Stomach (tissue), 9 donors: ENCODE measurements around the gene CARD10. TPM values are rescaled to one million over a fixed set of nuclear protein-coding genes. Genes with fewer than 3 reads are reported as not detected.

Source experiments
- DNase-seq, 2 donors: peaks; one replicate each; pipeline versions ENCODE4 v3.0.0 to v3.0.0-alpha.2; 2013 to 2019
- H3K27ac ChIP-seq, 5 donors: fragments of 200-600 bp in 4 of 5; sonication (generic) in 4 of 5; one replicate each; pipeline ENCODE4 v1.5.1; 2013 to 2019; ENCODE audit warnings: mild to moderate bottlenecking in 1 of 5, moderate library complexity in 1 of 5
- H3K27me3 ChIP-seq, 3 donors: fragments of 200-600 bp; sonication (generic); one replicate each; pipeline ENCODE4 v1.5.1; 2017 to 2019; ENCODE audit warnings: mixed run types in 1 of 3
- H3K36me3 ChIP-seq, 4 donors: fragments of 200-600 bp; sonication (generic); 1 replicate in 3 of 4; 2 replicates in 1 of 4; pipeline ENCODE4 v1.5.1; 2016 to 2019
- H3K4me1 ChIP-seq, 4 donors: fragments of 200-600 bp; sonication (generic); one replicate each; pipeline ENCODE4 v1.5.1; 2016 to 2019
- H3K4me3 ChIP-seq, 4 donors: fragments of 200-600 bp; sonication (generic) in 3 of 4; one replicate each; pipeline ENCODE4 v1.5.1; 2016 to 2019; ENCODE audit warnings: mild to moderate bottlenecking in 1 of 4
- H3K9me3 ChIP-seq, 4 donors: fragments of 200-600 bp; sonication (generic); one replicate each; pipeline ENCODE4 v1.5.1; 2016 to 2019
- EP300 ChIP-seq: sonication (generic); formaldehyde crosslinking; IDR thresholded peaks from one replicate; pipeline ENCODE4 v1.6.1; 2017; ENCODE audit warnings: antibody characterized with exemption
- POLR2A ChIP-seq, 4 donors: fragments of 450-650 bp; IDR thresholded peaks; one replicate each; pipeline ENCODE4 v1.6.1; 2016; ENCODE audit warnings: antibody characterized with exemption in 4 of 4, control low read depth in 2 of 4, mild to moderate bottlenecking in 1 of 4, moderate library complexity in 1 of 4
- POLR2AphosphoS5 ChIP-seq, 3 donors: sonication (generic); formaldehyde crosslinking; IDR thresholded peaks; one replicate each; pipeline ENCODE4 v1.6.1; 2016; ENCODE audit warnings: antibody characterized with exemption in 3 of 3
- WGBS, 5 donors: extraction: QIAGEN DNeasy Blood & Tissue Kit in 3 of 5; methylation state at CpG; one replicate each; pipeline versions ENCODE4 v1.1.5 to v1.1.7; 2013 to 2018; 5-methylcytosine and 5-hydroxymethylcytosine counted together
- intact Hi-C: fragments of 100-400 bp; cut with DNase I; formaldehyde crosslinking; loops from one replicate; pipeline ENCODE4 v1.15.1; 2023; ENCODE audit warnings: low total_unique reads
- polyA plus RNA-seq, 3 donors: library from polyadenylated mRNA; stranded (reverse); fragments of 200-250 nt; gene quantifications; one replicate each; pipeline ENCODE4 v1.2.3, GENCODE V29; 2013
- total RNA-seq, 5 donors: library from RNA; depleted of rRNA; stranded (reverse); fragments of >200 nt; gene quantifications; one replicate each; pipeline versions ENCODE4 v1.1.0 to v1.2.3, GENCODE V29; 2014 to 2016
- TF ChIP-seq, protein P1 (sequence below), 7 experiments: fragments of 450-650 bp in 4 of 7; fragments of 200-600 bp in 3 of 7; sonication (generic) in 3 of 7; IDR thresholded peaks; one replicate each; pipeline ENCODE4 v1.5.1; 2016 to 2019; ENCODE audit warnings: antibody characterized with exemption in 7 of 7, control low read depth in 2 of 7, mild to moderate bottlenecking in 1 of 7
- donor health status: healthy with polysubstance abuse.
- donor health status: Bipolar disorder and iron deficiency.
- donor health status: healthy.

The CARD10 gene
- total and polyA plus RNA-seq, 8 donors: 5.5 to 120 (median 15.7) TPM

DNA sequence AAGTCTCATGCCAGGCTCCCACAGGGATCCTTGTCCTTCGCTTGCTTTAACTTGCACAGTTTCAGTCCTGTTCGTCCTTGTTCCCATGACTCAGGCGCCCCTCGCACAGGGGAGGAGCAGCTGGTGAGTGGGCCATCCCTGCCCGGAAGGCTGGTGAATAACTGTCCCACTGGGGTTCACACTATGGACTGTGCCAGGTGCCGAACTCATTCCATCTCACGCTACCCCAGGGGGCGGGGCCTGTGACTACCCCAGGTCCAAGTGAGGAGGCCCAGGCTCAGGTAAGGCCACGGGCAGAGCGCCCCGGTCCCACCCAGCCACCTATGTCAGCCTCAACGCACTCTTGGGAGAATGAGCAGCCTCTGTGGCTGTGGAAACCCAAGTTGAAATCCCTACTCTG is 7.2 kb upstream of the CARD10 start:
- Histone ChIP-seq H3K27me3 (peaks cover 0 to 14% (median 0%) of the 10 kb centered on the region in 3 donors), H3K27ac (no peak overlapping the region), H3K9me3 (no peaks in the 10 kb centered on the region), H3K36me3 (no peaks in the 10 kb centered on the region), H3K4me1 (peaks cover 0 to 13% (median under 1%) of the 10 kb centered on the region in 4 donors), H3K4me3 (no peak overlapping the region)
- DNase-seq: no peak
- intact Hi-C loops: no loop called here
- no peak for TF ChIP-seq POLR2A (IDR thresholded peaks at IDR 0.05)
- no peak for TF ChIP-seq POLR2AphosphoS5 (IDR thresholded peaks at IDR 0.05)
- no peak for TF ChIP-seq EP300
- TF ChIP-seq, protein P1, sequence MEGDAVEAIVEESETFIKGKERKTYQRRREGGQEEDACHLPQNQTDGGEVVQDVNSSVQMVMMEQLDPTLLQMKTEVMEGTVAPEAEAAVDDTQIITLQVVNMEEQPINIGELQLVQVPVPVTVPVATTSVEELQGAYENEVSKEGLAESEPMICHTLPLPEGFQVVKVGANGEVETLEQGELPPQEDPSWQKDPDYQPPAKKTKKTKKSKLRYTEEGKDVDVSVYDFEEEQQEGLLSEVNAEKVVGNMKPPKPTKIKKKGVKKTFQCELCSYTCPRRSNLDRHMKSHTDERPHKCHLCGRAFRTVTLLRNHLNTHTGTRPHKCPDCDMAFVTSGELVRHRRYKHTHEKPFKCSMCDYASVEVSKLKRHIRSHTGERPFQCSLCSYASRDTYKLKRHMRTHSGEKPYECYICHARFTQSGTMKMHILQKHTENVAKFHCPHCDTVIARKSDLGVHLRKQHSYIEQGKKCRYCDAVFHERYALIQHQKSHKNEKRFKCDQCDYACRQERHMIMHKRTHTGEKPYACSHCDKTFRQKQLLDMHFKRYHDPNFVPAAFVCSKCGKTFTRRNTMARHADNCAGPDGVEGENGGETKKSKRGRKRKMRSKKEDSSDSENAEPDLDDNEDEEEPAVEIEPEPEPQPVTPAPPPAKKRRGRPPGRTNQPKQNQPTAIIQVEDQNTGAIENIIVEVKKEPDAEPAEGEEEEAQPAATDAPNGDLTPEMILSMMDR (IDR thresholded peaks at IDR 0.05): no peak
- WGBS, 5 donors: 71 to 84% (median 82%) methylated on average over 4 to 12 of the region's 12 CpGs

DNA sequence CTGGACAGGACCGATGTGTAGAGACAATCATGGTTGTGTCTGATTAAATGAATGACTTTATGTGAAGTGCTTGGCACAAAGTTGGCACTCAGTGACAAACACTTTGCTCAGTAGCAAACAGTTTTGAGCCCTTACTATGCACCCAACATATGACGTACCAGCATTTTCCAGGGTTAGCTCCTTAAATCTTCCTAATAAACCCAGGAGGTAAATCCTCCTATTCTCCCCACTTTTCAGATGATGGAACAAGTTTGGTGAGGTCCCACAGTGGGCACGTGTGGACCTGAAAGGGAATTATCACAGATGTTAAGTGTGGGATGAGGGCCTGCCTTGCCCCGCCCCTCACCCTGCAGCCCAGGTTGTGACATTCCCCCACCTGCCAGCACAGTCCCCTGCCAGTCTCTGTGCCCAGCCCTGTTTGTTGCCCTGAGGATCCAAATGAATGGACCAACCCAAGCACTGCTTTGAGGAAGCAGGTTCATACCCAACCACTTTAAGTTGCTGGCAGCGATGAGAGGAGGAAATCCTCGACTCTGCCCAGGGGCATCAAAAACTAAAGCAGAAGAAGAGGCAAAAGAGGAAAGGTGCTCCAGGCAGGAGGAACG is 6.6 kb upstream of the CARD10 start:
- H3K36me3 ChIP-seq: no peaks in the 10 kb centered on the region
- DNase-seq: no peak
- peaks cover 0 to 19% (median 4%) of the 10 kb centered on the region in 4 donors for H3K4me1 ChIP-seq
- no peaks in the 10 kb centered on the region for H3K9me3 ChIP-seq
- 65 to 77% (median 70%) methylated on average over 7 of the region's 7 CpGs for WGBS, 5 donors
- TF ChIP-seq POLR2A (IDR thresholded peaks at IDR 0.05) (no peak), EP300 (no peak)
- no peak overlapping the region for H3K4me3 ChIP-seq
- H3K27ac ChIP-seq: no peak overlapping the region
- intact Hi-C loops: no loop called here
- peaks cover 0 to 19% (median 0%) of the 10 kb centered on the region in 3 donors for H3K27me3 ChIP-seq

DNA sequence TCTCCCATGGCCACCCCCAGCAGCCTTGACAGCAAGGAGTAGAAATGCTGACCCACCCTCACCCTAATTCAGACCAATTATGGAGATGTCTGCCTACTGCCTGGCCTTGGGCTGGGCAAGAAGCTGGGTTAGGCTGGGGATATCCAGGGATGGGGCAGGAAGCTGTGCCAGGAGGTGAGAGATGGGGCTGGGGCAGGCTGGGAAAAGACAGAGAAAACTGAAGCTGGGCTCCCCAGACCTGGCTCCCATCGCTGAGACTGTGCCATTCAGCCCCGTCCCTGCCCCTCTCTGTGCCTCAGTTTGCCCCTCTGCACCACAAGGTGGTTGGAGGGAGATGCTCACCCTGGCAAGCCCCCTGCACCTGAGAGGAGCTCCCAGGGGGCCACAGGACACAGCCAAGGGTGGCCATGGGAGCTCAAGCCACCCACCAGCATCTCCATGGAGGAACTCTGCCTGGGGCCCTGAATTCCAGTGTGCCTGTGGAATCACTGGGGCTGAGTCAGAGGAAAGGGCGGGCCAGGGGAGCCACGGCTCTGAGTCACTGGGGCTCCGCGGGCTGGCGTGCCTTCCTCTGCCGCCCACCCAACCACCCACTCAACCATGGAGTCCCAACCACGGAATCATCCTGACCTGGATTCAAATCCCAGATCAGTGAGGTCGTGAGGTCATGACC is 6.0 kb upstream of the CARD10 start:
- no peak for TF ChIP-seq EP300
- TF ChIP-seq, protein P1 (IDR thresholded peaks at IDR 0.05): no peak
- TF ChIP-seq POLR2AphosphoS5 (IDR thresholded peaks at IDR 0.05): no peak
- TF ChIP-seq POLR2A (IDR thresholded peaks at IDR 0.05): no peak
- H3K9me3 ChIP-seq: no peaks in the 10 kb centered on the region
- H3K4me3 ChIP-seq: no peak overlapping the region
- peaks cover 0 to 25% (median 10%) of the 10 kb centered on the region in 4 donors for H3K4me1 ChIP-seq
- no peak overlapping the region for H3K27ac ChIP-seq
- peaks cover 0 to 24% (median 0%) of the 10 kb centered on the region in 3 donors for H3K27me3 ChIP-seq
- no peaks in the 10 kb centered on the region for H3K36me3 ChIP-seq
- intact Hi-C loops: no loop called here
- no peak for DNase-seq
- WGBS, 5 donors: 48 to 57% (median 49%) methylated on average over 8 to 10 of the region's 10 CpGs

DNA sequence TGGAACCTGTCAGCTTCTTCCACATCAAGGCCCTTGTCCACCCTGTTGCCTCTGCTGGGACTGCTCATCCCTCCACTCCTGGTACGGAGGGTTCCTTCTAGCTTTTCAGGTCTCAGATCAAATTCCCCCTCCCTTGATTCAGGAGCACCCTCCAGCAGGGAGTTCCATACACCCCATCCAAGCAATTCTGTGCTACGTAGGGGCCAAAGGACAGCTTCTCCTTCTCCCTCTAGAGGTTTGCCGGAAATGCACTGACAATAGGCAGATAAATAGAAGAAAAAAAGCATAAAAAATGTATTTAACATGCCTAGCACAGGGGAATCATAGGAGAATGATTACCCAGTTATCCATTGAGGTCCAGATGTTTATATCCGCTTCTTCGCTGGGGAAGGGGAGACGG is 3.3 kb upstream of the CARD10 start:
- Histone ChIP-seq H3K27ac (no peak overlapping the region), H3K27me3 (peaks cover 0 to 51% (median 7%) of the 10 kb centered on the region in 3 donors), H3K4me1 (peaks cover 5 to 49% (median 33%) of the 10 kb centered on the region in 4 donors), H3K36me3 (no peaks in the 10 kb centered on the region), H3K9me3 (no peaks in the 10 kb centered on the region), H3K4me3 (no peak overlapping the region)
- no peak for DNase-seq
- WGBS, 5 donors: 91 to 96% (median 94%) methylated on average over 6 of the region's 6 CpGs
- intact Hi-C loops: no loop called here
- no peak for TF ChIP-seq POLR2A (IDR thresholded peaks at IDR 0.05)
- TF ChIP-seq, protein P1 (IDR thresholded peaks at IDR 0.05): no peak
- no peak for TF ChIP-seq EP300
- TF ChIP-seq POLR2AphosphoS5 (IDR thresholded peaks at IDR 0.05): no peak
